ENCODE measurements around the gene TOR3A. TPM values are rescaled to one million over a fixed set of nuclear protein-coding genes. Genes with fewer than 3 reads are reported as not detected.

Gene TOR3A
- total and polyA plus RNA-seq, 2 of the 8 experiments (the other 6 are each of a cell fraction or from before 2014, with no cell fraction given), result 15.3 to 21.4 TPM

DNA sequence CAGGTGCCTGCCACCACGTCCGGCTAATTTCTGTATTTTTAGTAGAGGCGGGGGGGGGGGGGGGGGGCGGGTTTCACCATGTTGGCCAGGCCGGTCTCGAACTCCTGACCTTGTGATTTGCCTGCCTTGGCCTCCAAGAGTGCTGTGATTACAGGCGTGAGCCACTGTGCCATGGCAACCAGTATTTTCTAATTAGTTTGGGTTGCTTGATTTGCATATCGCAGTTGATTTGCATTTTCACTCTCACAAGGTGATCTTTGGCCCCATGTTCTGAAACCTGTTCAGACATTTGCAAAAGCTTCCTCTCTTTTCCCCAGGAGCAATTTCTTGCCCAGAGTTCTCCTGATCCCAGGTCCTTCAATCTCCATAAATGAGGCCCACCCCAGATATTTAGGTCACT is 1.7 kb downstream of the TOR3A start (continued):
- TF ChIP-seq RAD21 (IDR thresholded peaks at IDR 0.05 in 1 of 2, conservative IDR thresholded peaks at IDR 0.05 in 1 of 2; ENCODE audit: low read depth in 2 of 2, low read length in 2 of 2), result no peak

Data from H1 (cell line).